ENCODE data around the gene MAST4. TPM values are rescaled to one million over a fixed set of nuclear protein-coding genes. Genes with fewer than 3 reads are reported as not detected.
A peak's percentile ranks its signal among the peaks of the same experiment; 100 is the strongest.

Gene MAST4
- total RNA-seq, 1 experiment from 2014 or later = 26.5 TPM

DNA sequence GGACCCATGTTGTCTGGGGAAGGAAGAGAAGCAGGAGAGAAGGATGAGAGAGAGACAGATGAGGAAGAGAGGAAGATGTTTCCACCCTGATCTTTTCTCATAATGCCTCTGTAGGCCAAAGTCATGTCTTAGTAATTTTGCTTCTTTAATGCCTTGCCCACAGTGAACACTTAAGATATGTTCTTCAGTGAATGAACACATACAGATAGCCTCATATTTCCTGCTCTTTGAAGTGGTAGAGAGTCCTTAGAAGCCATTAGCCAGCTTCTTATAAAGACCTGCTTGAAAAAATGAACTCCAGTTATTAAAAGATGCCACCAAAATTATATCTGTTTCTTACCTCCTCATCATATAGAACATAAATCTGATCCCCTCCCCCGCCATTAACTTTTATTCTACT, 356.0 kb downstream of the MAST4 start:
- no peak for DNase-seq (ENCODE audit: unreplicated experiment)
- intact Hi-C loops (cut with micrococcal nuclease) = no loop called here
- Mint-ChIP-seq H3K36me3 (ENCODE audit: insufficient read depth, unreplicated experiment) (no peaks in the 10 kb centered on the region), H3K27ac (ENCODE audit: low read depth, unreplicated experiment) (no peak overlapping the region), H3K9me3 (ENCODE audit: unreplicated experiment) (no peaks in the 10 kb centered on the region), H3K4me3 (ENCODE audit: unreplicated experiment) (no peak overlapping the region), H3K4me1 (ENCODE audit: insufficient read depth, unreplicated experiment) (no peaks in the 10 kb centered on the region), H3K27me3 (ENCODE audit: insufficient read depth, unreplicated experiment) (no peaks in the 10 kb centered on the region)
- no TSS peak for BruUV-seq (replicated peaks)
- TF ChIP-seq, protein P1, sequence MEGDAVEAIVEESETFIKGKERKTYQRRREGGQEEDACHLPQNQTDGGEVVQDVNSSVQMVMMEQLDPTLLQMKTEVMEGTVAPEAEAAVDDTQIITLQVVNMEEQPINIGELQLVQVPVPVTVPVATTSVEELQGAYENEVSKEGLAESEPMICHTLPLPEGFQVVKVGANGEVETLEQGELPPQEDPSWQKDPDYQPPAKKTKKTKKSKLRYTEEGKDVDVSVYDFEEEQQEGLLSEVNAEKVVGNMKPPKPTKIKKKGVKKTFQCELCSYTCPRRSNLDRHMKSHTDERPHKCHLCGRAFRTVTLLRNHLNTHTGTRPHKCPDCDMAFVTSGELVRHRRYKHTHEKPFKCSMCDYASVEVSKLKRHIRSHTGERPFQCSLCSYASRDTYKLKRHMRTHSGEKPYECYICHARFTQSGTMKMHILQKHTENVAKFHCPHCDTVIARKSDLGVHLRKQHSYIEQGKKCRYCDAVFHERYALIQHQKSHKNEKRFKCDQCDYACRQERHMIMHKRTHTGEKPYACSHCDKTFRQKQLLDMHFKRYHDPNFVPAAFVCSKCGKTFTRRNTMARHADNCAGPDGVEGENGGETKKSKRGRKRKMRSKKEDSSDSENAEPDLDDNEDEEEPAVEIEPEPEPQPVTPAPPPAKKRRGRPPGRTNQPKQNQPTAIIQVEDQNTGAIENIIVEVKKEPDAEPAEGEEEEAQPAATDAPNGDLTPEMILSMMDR (IDR thresholded peaks at IDR 0.05; ENCODE audit: unreplicated experiment) = no peak
- POLR2A ChIA-PET = no interaction called here
- CTCF ChIA-PET = interaction anchor here (0.6 kb wide), 1 partner anchor 47 kb away, joined by 3 read pairs; no protein-coding TSS in a partner anchor

DNA sequence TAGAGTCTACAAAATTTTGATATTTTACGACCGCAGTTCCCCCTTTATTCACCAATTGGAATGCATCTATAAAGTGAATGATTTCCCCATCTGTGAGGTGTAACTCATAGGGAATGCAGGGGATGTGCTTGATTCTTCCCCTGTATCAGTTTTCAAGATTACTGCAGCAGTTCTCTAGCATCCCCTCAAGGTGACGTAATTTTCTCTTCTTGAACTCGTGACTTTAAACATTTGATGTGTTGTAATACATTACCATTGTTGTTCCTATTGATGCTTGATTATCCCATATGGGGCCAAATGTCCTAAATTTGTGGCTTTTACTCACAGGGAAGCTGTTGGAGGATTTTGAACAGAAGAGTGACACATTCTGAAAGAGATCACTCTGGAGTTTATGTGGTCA, 360.2 kb downstream of the MAST4 start:
- no peaks in the 10 kb centered on the region for H3K27me3 Mint-ChIP-seq (ENCODE audit: insufficient read depth, unreplicated experiment)
- TF ChIP-seq, protein P1 (IDR thresholded peaks at IDR 0.05; ENCODE audit: unreplicated experiment) = no peak
- no peak for DNase-seq (ENCODE audit: unreplicated experiment)
- H3K4me3 Mint-ChIP-seq (ENCODE audit: unreplicated experiment) = no peak overlapping the region
- BruUV-seq (replicated peaks) = no TSS peak
- ChIA-PET POLR2A (no interaction called here), CTCF (no interaction called here)
- H3K27ac Mint-ChIP-seq (ENCODE audit: low read depth, unreplicated experiment) = no peak overlapping the region
- intact Hi-C loops (cut with micrococcal nuclease) = no loop called here
- H3K4me1 Mint-ChIP-seq (ENCODE audit: insufficient read depth, unreplicated experiment) = peaks cover 34% of the 10 kb centered on the region
- no peaks in the 10 kb centered on the region for H3K9me3 Mint-ChIP-seq (ENCODE audit: unreplicated experiment)
- H3K36me3 Mint-ChIP-seq (ENCODE audit: insufficient read depth, unreplicated experiment) = no peaks in the 10 kb centered on the region

DNA sequence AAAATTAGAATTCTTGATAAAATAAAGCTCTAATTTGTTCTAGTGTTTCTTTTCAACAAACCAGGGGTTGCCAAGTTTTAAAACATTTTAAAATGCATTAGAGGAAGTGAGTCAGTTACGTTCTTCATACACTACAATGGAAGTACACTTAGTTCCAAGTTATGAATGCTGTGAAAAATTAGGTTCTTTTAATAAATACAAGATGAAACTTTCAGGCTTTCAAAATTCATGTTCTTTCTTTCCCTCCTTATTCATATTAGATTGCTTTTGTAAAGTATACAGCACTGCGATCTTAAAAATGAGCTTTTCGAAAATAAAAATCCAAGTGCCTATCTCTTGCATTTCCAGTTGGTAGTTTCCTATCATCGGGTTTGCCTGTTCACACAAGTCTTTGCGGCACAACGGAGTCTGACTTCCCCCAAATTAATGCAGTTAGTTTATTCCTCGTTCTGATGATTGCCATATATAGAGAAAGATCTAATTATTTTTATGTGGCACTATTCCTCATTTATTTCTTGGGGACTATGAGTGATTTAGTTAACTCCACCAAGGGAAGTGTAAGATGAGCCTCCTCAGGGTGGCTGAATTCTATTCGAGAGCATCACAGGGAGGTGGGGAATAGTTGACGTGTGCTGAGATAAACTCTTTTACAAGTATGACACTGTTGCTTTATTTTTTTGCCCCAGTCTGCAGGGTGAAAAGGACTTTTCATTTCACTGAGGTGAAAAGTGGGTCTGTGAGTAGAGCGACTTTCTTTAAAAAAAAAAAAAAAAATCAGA, 362.2 kb downstream of the MAST4 start:
- peak overlapping the region; percentile 90 for H3K27ac Mint-ChIP-seq (ENCODE audit: low read depth, unreplicated experiment)
- H3K36me3 Mint-ChIP-seq (ENCODE audit: insufficient read depth, unreplicated experiment) = no peaks in the 10 kb centered on the region
- TF ChIP-seq, protein P1 (IDR thresholded peaks at IDR 0.05; ENCODE audit: unreplicated experiment) = no peak
- H3K9me3 Mint-ChIP-seq (ENCODE audit: unreplicated experiment) = no peaks in the 10 kb centered on the region
- peaks cover 34% of the 10 kb centered on the region for H3K4me1 Mint-ChIP-seq (ENCODE audit: insufficient read depth, unreplicated experiment)
- BruUV-seq (replicated peaks) = no TSS peak
- CTCF ChIA-PET = interaction anchor here (0.6 to 1.8 kb wide), 6 partner anchors 10 to 652 kb away, joined by 3 to 7 read pairs (median 3); no protein-coding TSS in a partner anchor
- peak; percentile 68 for DNase-seq (ENCODE audit: unreplicated experiment)
- no peaks in the 10 kb centered on the region for H3K27me3 Mint-ChIP-seq (ENCODE audit: insufficient read depth, unreplicated experiment)
- intact Hi-C loops (cut with micrococcal nuclease) = no loop called here
- POLR2A ChIA-PET = interaction anchor here (0.6 to 5.0 kb wide), 32 partner anchors 10 to 303 kb away, joined by 3 to 31 read pairs (median 4); no protein-coding TSS in a partner anchor
- peak overlapping the region; percentile 74 for H3K4me3 Mint-ChIP-seq (ENCODE audit: unreplicated experiment)

DNA sequence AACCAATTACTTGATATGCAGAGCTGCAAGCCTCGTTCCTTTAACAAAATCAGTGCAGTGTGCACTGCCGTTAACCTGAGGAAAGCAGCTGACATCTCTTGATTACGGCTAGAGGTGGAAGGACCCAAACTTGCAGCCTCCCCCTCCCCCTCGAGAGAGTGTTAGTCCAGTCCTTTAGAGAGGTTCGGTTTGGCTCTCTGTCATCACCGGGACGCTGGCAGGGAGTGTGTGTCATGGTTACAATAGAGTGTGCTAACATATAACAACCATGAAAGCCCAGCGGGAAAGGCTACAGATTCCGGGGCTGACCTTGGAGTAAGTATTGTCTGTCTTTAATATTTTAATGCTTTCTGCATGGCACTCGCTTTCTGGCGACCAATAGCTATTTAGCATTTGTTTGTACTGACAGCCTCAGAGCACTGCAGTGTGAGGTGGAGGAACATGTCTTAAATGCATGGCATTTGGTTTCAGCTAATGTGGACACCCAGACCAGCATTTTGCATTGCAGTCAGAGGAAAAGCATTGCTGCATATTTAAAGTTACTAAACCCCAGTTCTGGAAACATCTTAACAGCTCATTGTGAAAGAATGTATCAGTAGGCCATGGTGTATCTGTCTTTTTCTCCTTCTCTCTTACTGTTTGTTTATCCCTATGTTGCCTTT, 362.9 kb downstream of the MAST4 start:
- peaks cover 34% of the 10 kb centered on the region for H3K4me1 Mint-ChIP-seq (ENCODE audit: insufficient read depth, unreplicated experiment)

More for the DNA sequence above, 362.9 kb downstream of the MAST4 start:
- Mint-ChIP-seq H3K9me3 (ENCODE audit: unreplicated experiment) (no peaks in the 10 kb centered on the region), H3K4me3 (ENCODE audit: unreplicated experiment) (peak overlapping the region; percentile 74), H3K27me3 (ENCODE audit: insufficient read depth, unreplicated experiment) (no peaks in the 10 kb centered on the region), H3K27ac (ENCODE audit: low read depth, unreplicated experiment) (peak overlapping the region; percentile 90), H3K36me3 (ENCODE audit: insufficient read depth, unreplicated experiment) (no peaks in the 10 kb centered on the region)
- TF ChIP-seq, protein P1 (IDR thresholded peaks at IDR 0.05; ENCODE audit: unreplicated experiment) = no peak
- intact Hi-C loops (cut with micrococcal nuclease) = no loop called here
- ChIA-PET CTCF (interaction anchor here (0.6 to 1.8 kb wide), 8 partner anchors 10 to 1154 kb away, joined by 3 to 10 read pairs (median 3); no protein-coding TSS in a partner anchor), POLR2A (interaction anchor here (0.6 to 5.0 kb wide), 24 partner anchors 10 to 837 kb away, joined by 3 to 31 read pairs (median 6); no protein-coding TSS in a partner anchor)
- peak; percentile 60 for DNase-seq (ENCODE audit: unreplicated experiment)
- BruUV-seq (replicated peaks) = no TSS peak
